Thymus (tissue), 11 donors: ENCODE results near the gene FCGR3B. TPM values are rescaled to one million over a fixed set of nuclear protein-coding genes. Genes with fewer than 3 reads are reported as not detected.
"Not testable (repeated sequence)": the region's sequence is repeated elsewhere in the genome, so short reads cannot be mapped to it uniquely, and the experiment has no call there.

Experiments
- DNase-seq, 9 donors: peaks; one replicate each; pipeline ENCODE4 v3.0.0-alpha.2; 2013; ENCODE audit warnings: low spot score in 9 of 9, low read depth in 6 of 9, missing footprints in 1 of 9
- H3K27ac ChIP-seq, 2 donors: one replicate each; pipeline ENCODE4 v1.5.1; 2013; ENCODE audit warnings: control low read depth in 1 of 2, low read depth in 1 of 2, low read length in 1 of 2, mild to moderate bottlenecking in 1 of 2, moderate library complexity in 1 of 2
- H3K27me3 ChIP-seq, 2 donors: one replicate each; pipeline ENCODE4 v1.5.1; 2013; ENCODE audit warnings: low read length in 1 of 2; ENCODE audit not compliant: control insufficient read depth in 2 of 2, insufficient read depth in 1 of 2
- H3K36me3 ChIP-seq, 2 donors: one replicate each; pipeline ENCODE4 v1.5.1; 2013; ENCODE audit warnings: low read length in 1 of 2, mild to moderate bottlenecking in 1 of 2, moderate library complexity in 1 of 2; ENCODE audit not compliant: control insufficient read depth in 2 of 2, insufficient read depth in 2 of 2
- H3K4me1 ChIP-seq, 2 donors: one replicate each; pipeline ENCODE4 v1.5.1; 2013; ENCODE audit warnings: low read length in 2 of 2; ENCODE audit not compliant: control insufficient read depth in 2 of 2, insufficient read depth in 2 of 2
- H3K4me3 ChIP-seq, 2 donors: one replicate each; pipeline ENCODE4 v1.5.1; 2013; ENCODE audit warnings: low read length in 2 of 2, control low read depth in 1 of 2, mild to moderate bottlenecking in 1 of 2
- H3K9me3 ChIP-seq, 2 donors: one replicate each; pipeline ENCODE4 v1.5.1; 2013; ENCODE audit warnings: low read length in 1 of 2, mild to moderate bottlenecking in 1 of 2; ENCODE audit not compliant: control insufficient read depth in 2 of 2, insufficient read depth in 1 of 2
- WGBS: extraction: QIAGEN DNeasy Blood & Tissue Kit; methylation state at CpG from one replicate; pipeline ENCODE4 v1.1.7; 2013; 5-methylcytosine and 5-hydroxymethylcytosine counted together
- polyA plus RNA-seq: library from polyadenylated mRNA; stranded (reverse); fragments of 200-250 nt; gene quantifications from one replicate; pipeline ENCODE4 v1.2.3, GENCODE V29; 2013
- total RNA-seq: library from RNA; stranded (reverse); fragments of 120-200 nt; gene quantifications from one replicate; pipeline ENCODE4 v1.2.4, GENCODE V29; 2013
- donor health status: healthy.

The FCGR3B gene
- total and polyA plus RNA-seq, 2 donors: 1.9 to 2.0 TPM

DNA sequence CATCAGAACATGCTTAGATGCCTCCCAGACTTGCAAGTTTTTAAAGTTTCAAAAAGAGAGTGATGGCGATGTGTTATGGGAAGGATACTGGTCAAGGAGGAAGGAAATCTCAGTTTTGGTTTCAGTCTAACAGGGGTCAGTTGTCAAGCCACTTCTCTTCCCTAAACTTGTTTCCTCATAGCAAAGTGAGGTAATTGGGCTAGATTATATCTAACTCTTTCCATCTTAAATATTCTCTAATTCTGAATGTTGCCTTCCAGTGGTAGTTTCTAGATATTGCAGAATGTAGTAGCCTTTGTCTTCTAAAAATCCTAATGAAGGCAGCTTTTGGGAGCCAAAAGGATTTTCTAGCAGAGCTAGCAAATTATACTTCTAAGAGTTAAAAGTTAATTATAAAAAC is 11.7 kb upstream of the FCGR3B start:
- H3K27ac ChIP-seq, DNase-seq, H3K36me3 ChIP-seq, H3K4me1 ChIP-seq, H3K27me3 ChIP-seq, H3K9me3 ChIP-seq, H3K4me3 ChIP-seq: not testable (repeated sequence)
- WGBS: 50% methylated on average over 1 of the region's 1 CpG

DNA sequence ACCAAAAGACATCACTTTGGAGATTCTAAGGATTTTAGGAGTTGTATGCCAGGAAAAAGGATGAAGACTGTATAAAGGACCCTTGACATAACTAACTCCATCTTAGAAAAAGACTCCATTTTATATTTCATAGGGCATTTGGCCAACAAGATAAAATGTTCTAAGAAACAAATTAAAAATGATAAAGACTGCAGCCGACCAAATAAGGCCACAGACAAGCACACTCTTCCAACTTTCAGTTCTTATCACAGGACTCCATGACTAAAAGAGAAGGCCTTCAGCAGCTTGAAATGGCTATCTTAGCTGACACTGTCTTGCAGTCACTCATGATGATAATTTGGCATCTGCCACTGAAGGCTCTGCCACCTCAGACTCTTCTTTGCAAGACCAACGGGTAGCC is 8.2 kb upstream of the FCGR3B start:
- not testable (repeated sequence) for H3K27me3 ChIP-seq, DNase-seq, H3K4me1 ChIP-seq, H3K36me3 ChIP-seq, H3K9me3 ChIP-seq, H3K4me3 ChIP-seq, H3K27ac ChIP-seq
- WGBS: 91% methylated on average over 2 of the region's 2 CpGs

DNA sequence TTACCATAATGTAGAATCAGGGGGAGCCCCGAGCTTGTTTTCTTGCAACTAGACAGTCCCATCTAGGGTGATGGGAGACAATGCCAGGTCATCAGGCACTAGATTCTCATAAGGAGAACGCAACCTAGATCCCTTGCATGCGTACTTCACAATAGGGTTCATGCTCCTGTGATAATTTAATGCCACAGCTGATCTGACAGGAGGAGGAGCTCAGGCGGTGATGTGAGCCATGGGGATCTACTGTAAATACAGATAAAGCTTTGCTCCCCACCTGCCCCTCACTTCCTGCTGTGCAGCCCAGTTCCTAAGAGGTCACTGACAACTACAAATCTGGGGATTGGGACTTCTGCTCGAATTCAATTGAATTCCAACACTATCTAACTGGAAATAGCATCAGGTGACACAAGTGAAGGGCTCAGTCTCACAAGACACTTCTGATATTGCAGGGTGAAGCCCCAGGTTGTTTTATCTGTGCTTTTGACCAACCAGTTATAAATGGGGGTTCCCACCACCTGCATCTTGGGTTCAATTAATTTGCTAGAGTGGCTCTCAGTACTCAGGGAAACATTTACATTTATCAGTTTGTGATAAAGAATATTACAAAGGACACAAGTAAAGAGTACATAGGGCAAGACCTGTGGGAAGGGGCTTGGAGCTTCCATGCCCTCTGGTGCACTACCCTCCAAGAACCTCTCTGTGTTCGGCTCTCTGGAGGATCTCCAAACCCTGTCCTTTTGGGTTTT is 7.4 kb upstream of the FCGR3B start:
- H3K36me3 ChIP-seq, H3K27me3 ChIP-seq, H3K4me1 ChIP-seq, H3K9me3 ChIP-seq, H3K4me3 ChIP-seq, DNase-seq, H3K27ac ChIP-seq: not testable (repeated sequence)
- WGBS: 86% methylated on average over 5 of the region's 6 CpGs

DNA sequence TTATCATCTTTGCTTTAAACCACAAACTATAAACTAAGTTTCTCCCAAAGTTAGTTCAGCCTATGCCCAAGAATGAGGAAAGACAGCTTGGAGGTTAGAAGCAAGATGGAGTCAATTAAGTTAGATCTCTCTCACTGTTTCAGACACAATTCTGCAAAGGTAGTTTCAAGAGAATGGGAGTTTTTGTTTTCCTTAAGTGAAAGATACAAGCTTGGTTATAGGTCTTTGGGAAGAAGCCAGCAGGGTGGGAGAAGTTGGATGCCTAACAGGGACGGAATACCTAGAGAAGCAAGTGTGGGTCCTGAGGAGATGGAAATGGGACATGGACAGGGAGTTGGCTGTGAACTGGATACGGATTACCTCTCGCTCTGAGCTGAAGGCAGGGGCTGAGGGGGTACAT is 6.0 kb upstream of the FCGR3B start:
- H3K4me1 ChIP-seq, H3K27ac ChIP-seq, DNase-seq, H3K4me3 ChIP-seq, H3K9me3 ChIP-seq, H3K27me3 ChIP-seq, H3K36me3 ChIP-seq: not testable (repeated sequence)
- WGBS: 84% methylated on average over 3 of the region's 3 CpGs

GRCh38 chr1:161636189-161636782 is 5.3 kb upstream of the FCGR3B start:
- DNase-seq, H3K27me3 ChIP-seq, H3K27ac ChIP-seq, H3K9me3 ChIP-seq, H3K36me3 ChIP-seq, H3K4me3 ChIP-seq, H3K4me1 ChIP-seq: not testable (repeated sequence)
- WGBS: 88% methylated on average over 1 of the region's 1 CpG

DNA sequence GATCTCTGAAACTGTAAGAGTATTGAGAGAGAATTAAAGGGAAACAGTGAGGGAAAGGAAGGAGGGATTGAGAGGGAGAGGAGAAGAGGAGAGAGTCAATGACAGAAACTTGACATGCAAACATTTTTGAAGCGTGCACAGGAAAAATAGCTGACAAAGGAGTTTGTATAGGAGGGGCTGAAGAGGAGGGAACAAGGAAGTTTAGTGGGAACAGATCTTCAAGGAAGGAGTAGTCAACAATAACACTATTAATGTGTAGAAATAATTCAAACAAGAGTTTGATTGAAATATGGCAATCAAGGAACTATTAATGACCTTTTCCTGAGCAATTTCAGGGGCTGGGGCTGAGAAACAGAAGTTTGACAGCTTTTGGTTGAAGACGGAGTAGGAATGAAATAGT is 4.0 kb upstream of the FCGR3B start:
- not testable (repeated sequence) for H3K4me1 ChIP-seq, H3K27me3 ChIP-seq, H3K4me3 ChIP-seq, H3K9me3 ChIP-seq, H3K27ac ChIP-seq, DNase-seq, H3K36me3 ChIP-seq
- 96% methylated on average over 1 of the region's 2 CpGs for WGBS

DNA sequence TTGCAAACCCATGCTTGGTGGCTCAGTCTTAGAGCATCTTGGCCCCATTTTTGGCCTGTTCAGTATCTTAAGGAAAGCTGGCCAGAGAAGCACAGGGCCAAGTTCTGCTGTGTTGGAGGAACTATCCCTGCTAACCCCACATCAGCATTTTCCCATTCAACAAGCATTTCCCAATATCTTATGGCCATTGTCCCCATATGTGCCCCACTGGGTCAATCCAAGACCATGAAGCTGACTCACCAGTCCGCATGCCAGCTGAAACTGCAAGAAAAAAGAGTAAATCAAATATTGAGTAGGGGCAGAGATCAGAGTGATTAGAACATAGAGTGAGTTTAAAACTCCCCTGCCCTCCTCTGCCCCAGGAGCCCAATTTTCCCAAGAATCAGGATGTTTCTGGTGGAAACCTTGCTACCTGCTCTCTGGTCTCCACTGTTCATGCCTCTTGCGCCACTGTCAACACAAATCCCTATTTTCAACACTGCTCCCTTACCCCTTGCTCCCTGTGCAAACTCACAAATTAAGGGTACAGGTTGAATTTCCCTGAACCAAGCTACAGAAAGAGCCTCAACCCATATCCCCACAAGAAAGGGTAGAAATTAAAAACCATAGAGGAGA is 741 bp downstream of the FCGR3B start:
- H3K36me3 ChIP-seq, H3K27ac ChIP-seq, DNase-seq, H3K4me1 ChIP-seq, H3K9me3 ChIP-seq, H3K4me3 ChIP-seq, H3K27me3 ChIP-seq: not testable (repeated sequence)
- 90% methylated on average over 1 of the region's 2 CpGs for WGBS

- H3K27ac ChIP-seq, H3K4me1 ChIP-seq, H3K27me3 ChIP-seq, DNase-seq, H3K9me3 ChIP-seq, H3K4me3 ChIP-seq, H3K36me3 ChIP-seq: not testable (repeated sequence)
- WGBS: 87% methylated on average over 9 of the region's 10 CpGs
Measured at GRCh38 chr1:161626445-161627146, 4.4 kb downstream of the FCGR3B start.

DNA sequence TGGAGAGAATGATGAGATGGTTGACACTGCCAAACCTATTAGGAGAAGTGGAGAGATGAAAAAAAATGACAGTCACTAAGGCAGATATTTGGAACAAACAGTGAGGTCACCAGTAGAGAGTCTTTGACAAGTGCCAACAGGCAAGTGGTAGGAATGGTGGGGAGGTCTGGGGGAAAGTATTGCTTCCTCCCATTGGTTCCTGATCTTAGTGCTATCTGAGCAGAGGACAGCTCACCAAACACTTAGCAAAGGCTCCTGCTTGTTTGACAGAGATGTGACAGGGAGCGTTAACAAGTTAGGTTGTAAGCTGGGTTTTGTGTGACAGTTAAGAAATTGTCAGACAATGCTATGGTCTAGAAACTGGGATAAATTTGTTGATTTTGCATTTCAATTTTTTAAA is 6.4 kb downstream of the FCGR3B start:
- not testable (repeated sequence) for H3K27ac ChIP-seq, DNase-seq, H3K9me3 ChIP-seq, H3K4me3 ChIP-seq, H3K36me3 ChIP-seq, H3K4me1 ChIP-seq
- H3K27me3 ChIP-seq: peaks cover 0 to 19% of the 10 kb centered on the region in 2 donors
- 100% methylated on average over 1 of the region's 1 CpG for WGBS
